Measurements from ENCODE around the gene ASPG. TPM values are rescaled to one million over a fixed set of nuclear protein-coding genes. Genes with fewer than 3 reads are reported as not detected.

Gene ASPG
- total RNA-seq, 2 experiments from 2014 or later = not detected

GRCh38 chr14:104075530-104076151 lies 9.9 kb upstream of the ASPG start:
- no TSS peak for BruUV-seq (replicated peaks)
- POLR2A ChIA-PET = no interaction called here
- no peak overlapping the region for H3K4me3 ChIP-seq (ENCODE audit: low read depth, low read length, poor library complexity, severe bottlenecking)
- H3K27ac ChIP-seq (ENCODE audit: low read depth, low read length, poor library complexity, severe bottlenecking) = no peak overlapping the region
- H2AFZ ChIP-seq (ENCODE audit: low read length) = no peak overlapping the region
- peaks cover 19% of the 10 kb centered on the region; the same call in 1 of the 2 replicates for H3K9me3 ChIP-seq (ENCODE audit: low read length)
- intact Hi-C loops (cut with micrococcal nuclease; ENCODE audit: unreplicated experiment) = loop anchor here (5.0 to 10.0 kb wide), 2 partner anchors 268 to 569 kb away; no protein-coding TSS in a partner anchor
- H4K20me1 ChIP-seq (ENCODE audit: insufficient read depth, low read length) = no peaks in the 10 kb centered on the region
- H3K4me2 ChIP-seq (ENCODE audit: low read length) = no peak overlapping the region
- DNase-seq (ENCODE audit: low spot score) = peak; percentile 31
- H3K79me2 ChIP-seq (ENCODE audit: insufficient read depth, low read depth, low read length) = no peaks in the 10 kb centered on the region
- H3K9me2 ChIP-seq (ENCODE audit: insufficient read depth, low read length) = no peaks in the 10 kb centered on the region
- no peaks in the 10 kb centered on the region for H3K36me3 ChIP-seq (ENCODE audit: insufficient read depth, low read length)
- CTCF ChIA-PET (ENCODE audit: unreplicated experiment) = no interaction called here
- TF ChIP-seq EZH2phosphoT487 (IDR thresholded peaks at IDR 0.05; ENCODE audit: borderline replicate concordance, low read depth, low read length) = no peak
- TF ChIP-seq CTCF (conservative IDR thresholded peaks at IDR 0.05; ENCODE audit: low read length) = peak; percentile 77
- peaks cover 5% of the 10 kb centered on the region for H3K4me1 ChIP-seq (ENCODE audit: insufficient read depth, low read length, poor library complexity, severe bottlenecking)

GRCh38 chr14:104076743-104077142 lies 8.8 kb upstream of the ASPG start:
- no peak for TF ChIP-seq EZH2phosphoT487 (IDR thresholded peaks at IDR 0.05; ENCODE audit: borderline replicate concordance, low read depth, low read length)
- no peak for TF ChIP-seq CTCF (conservative IDR thresholded peaks at IDR 0.05; ENCODE audit: low read length)
- intact Hi-C loops (cut with micrococcal nuclease; ENCODE audit: unreplicated experiment) = loop anchor here (5.0 to 10.0 kb wide), 2 partner anchors 269 to 568 kb away; no protein-coding TSS in a partner anchor
- no peaks in the 10 kb centered on the region for H3K79me2 ChIP-seq (ENCODE audit: insufficient read depth, low read depth, low read length)
- ChIA-PET POLR2A (interaction anchor here (0.6 kb wide), 1 partner anchor 457 kb away, joined by 3 read pairs; no protein-coding TSS in a partner anchor), CTCF (ENCODE audit: unreplicated experiment) (no interaction called here)
- no peaks in the 10 kb centered on the region for H3K9me2 ChIP-seq (ENCODE audit: insufficient read depth, low read length)
- H3K27ac ChIP-seq (ENCODE audit: low read depth, low read length, poor library complexity, severe bottlenecking) = no peak overlapping the region
- H3K4me3 ChIP-seq (ENCODE audit: low read depth, low read length, poor library complexity, severe bottlenecking) = no peak overlapping the region
- peaks cover 5% of the 10 kb centered on the region for H3K4me1 ChIP-seq (ENCODE audit: insufficient read depth, low read length, poor library complexity, severe bottlenecking)
- DNase-seq (ENCODE audit: low spot score) = no peak
- no peak overlapping the region for H3K4me2 ChIP-seq (ENCODE audit: low read length)
- no peak overlapping the region for H2AFZ ChIP-seq (ENCODE audit: low read length)
- peaks cover 19% of the 10 kb centered on the region; the same call in 1 of the 2 replicates for H3K9me3 ChIP-seq (ENCODE audit: low read length)
- BruUV-seq (replicated peaks) = no TSS peak
- no peaks in the 10 kb centered on the region for H4K20me1 ChIP-seq (ENCODE audit: insufficient read depth, low read length)
- H3K36me3 ChIP-seq (ENCODE audit: insufficient read depth, low read length) = no peaks in the 10 kb centered on the region

GRCh38 chr14:104078031-104078455 lies 7.5 kb upstream of the ASPG start:
- CTCF ChIA-PET (ENCODE audit: unreplicated experiment) = interaction anchor here (0.6 to 0.9 kb wide), 2 partner anchors 16 to 51 kb away, joined by 3 read pairs; no protein-coding TSS in a partner anchor
- H3K36me3 ChIP-seq (ENCODE audit: insufficient read depth, low read length) = no peaks in the 10 kb centered on the region
- H4K20me1 ChIP-seq (ENCODE audit: insufficient read depth, low read length) = no peaks in the 10 kb centered on the region
- BruUV-seq (replicated peaks) = no TSS peak
- POLR2A ChIA-PET = interaction anchor here (0.6 to 1.0 kb wide), 3 partner anchors 22 to 163 kb away, joined by 3 to 4 read pairs (median 4); no protein-coding TSS in a partner anchor
- H3K79me2 ChIP-seq (ENCODE audit: insufficient read depth, low read depth, low read length) = no peaks in the 10 kb centered on the region
- peak; percentile 92 for DNase-seq (ENCODE audit: low spot score)
- H3K4me1 ChIP-seq (ENCODE audit: insufficient read depth, low read length, poor library complexity, severe bottlenecking) = peaks cover 5% of the 10 kb centered on the region
- TF ChIP-seq EZH2phosphoT487 (IDR thresholded peaks at IDR 0.05; ENCODE audit: borderline replicate concordance, low read depth, low read length) (no peak), CTCF (conservative IDR thresholded peaks at IDR 0.05; ENCODE audit: low read length) (peak; percentile 100)
- no peak overlapping the region for H3K4me3 ChIP-seq (ENCODE audit: low read depth, low read length, poor library complexity, severe bottlenecking)
- peak overlapping the region; percentile 90 for H2AFZ ChIP-seq (ENCODE audit: low read length)
- H3K27ac ChIP-seq (ENCODE audit: low read depth, low read length, poor library complexity, severe bottlenecking) = no peak overlapping the region
- no peaks in the 10 kb centered on the region for H3K9me2 ChIP-seq (ENCODE audit: insufficient read depth, low read length)
- peak overlapping the region; percentile 7; the same call in 1 of the 2 replicates for H3K4me2 ChIP-seq (ENCODE audit: low read length)
- intact Hi-C loops (cut with micrococcal nuclease; ENCODE audit: unreplicated experiment) = loop anchor here (1.0 to 10.0 kb wide), 4 partner anchors 53 to 567 kb away; no protein-coding TSS in a partner anchor
- peaks cover 13% of the 10 kb centered on the region; the same call in 1 of the 2 replicates for H3K9me3 ChIP-seq (ENCODE audit: low read length)

Data from OCI-LY7 (cell line).